Measurements from ENCODE around the gene CLEC4F. TPM values are rescaled to one million over a fixed set of nuclear protein-coding genes. Genes with fewer than 3 reads are reported as not detected.
A peak's percentile ranks its signal among the peaks of the same experiment; 100 is the strongest.

Gene CLEC4F
- total and polyA plus RNA-seq, 2 of the 13 experiments (the other 11 are each of a cell fraction or from before 2014, with no cell fraction given) = 0.12 to 0.13 TPM

- TF ChIP-seq RFX5 (IDR thresholded peaks at IDR 0.05; ENCODE audit: low read depth, low read length) = no peak
- no peak for TF ChIP-seq NFKBIZ (CRISPR knock-in tag; IDR thresholded peaks at IDR 0.05)
- TF ChIP-seq KLF6 (CRISPR knock-in tag; IDR thresholded peaks at IDR 0.05) = no peak
- TF ChIP-seq ZNF773 (CRISPR knock-in tag; IDR thresholded peaks at IDR 0.05; ENCODE audit: borderline replicate concordance) = no peak
- TF ChIP-seq ESRRA (CRISPR knock-in tag; IDR thresholded peaks at IDR 0.05; ENCODE audit: low read depth) = no peak
- TF ChIP-seq ZBTB42 (CRISPR knock-in tag; IDR thresholded peaks at IDR 0.05) = no peak
- peak; percentile 22; the same call in 1 of the 2 replicates for TF ChIP-seq HDAC1 (CRISPR knock-in tag; IDR thresholded peaks at IDR 0.05)
- no peak for TF ChIP-seq U2AF1 (optimal IDR thresholded peaks at IDR 0.05; ENCODE audit: low read depth, low read length)
- TF ChIP-seq ZBTB37 (CRISPR knock-in tag; IDR thresholded peaks at IDR 0.05) = no peak
- TF ChIP-seq ERF (CRISPR knock-in tag; IDR thresholded peaks at IDR 0.05) = no peak
- no peak for TF ChIP-seq MTF2 (CRISPR knock-in tag; IDR thresholded peaks at IDR 0.05; ENCODE audit: borderline replicate concordance)
- no peak for TF ChIP-seq ZNF33B (CRISPR knock-in tag; IDR thresholded peaks at IDR 0.05)
- no peak for TF ChIP-seq POGZ (CRISPR knock-in tag; IDR thresholded peaks at IDR 0.05)
- no peak for TF ChIP-seq RAD21 (CRISPR knock-in tag; IDR thresholded peaks at IDR 0.05)
- 0 out of 2 replicates have a peak, but pooled peaks have one; percentile 49 for TF ChIP-seq ZNF572 (CRISPR knock-in tag; IDR thresholded peaks at IDR 0.05)
- TF ChIP-seq, protein P1, sequence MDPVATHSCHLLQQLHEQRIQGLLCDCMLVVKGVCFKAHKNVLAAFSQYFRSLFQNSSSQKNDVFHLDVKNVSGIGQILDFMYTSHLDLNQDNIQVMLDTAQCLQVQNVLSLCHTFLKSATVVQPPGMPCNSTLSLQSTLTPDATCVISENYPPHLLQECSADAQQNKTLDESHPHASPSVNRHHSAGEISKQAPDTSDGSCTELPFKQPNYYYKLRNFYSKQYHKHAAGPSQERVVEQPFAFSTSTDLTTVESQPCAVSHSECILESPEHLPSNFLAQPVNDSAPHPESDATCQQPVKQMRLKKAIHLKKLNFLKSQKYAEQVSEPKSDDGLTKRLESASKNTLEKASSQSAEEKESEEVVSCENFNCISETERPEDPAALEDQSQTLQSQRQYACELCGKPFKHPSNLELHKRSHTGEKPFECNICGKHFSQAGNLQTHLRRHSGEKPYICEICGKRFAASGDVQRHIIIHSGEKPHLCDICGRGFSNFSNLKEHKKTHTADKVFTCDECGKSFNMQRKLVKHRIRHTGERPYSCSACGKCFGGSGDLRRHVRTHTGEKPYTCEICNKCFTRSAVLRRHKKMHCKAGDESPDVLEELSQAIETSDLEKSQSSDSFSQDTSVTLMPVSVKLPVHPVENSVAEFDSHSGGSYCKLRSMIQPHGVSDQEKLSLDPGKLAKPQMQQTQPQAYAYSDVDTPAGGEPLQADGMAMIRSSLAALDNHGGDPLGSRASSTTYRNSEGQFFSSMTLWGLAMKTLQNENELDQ (CRISPR knock-in tag; IDR thresholded peaks at IDR 0.05; ENCODE audit: borderline replicate concordance) = no peak
- TF ChIP-seq ZNF772 (CRISPR knock-in tag; IDR thresholded peaks at IDR 0.05) = 0 out of 2 replicates have a peak, but pooled peaks have one; percentile 37
- TF ChIP-seq SALL1 (CRISPR knock-in tag; IDR thresholded peaks at IDR 0.05) = peak; percentile 69; the same call in 1 of the 2 replicates
- no peak for TF ChIP-seq SSRP1 (CRISPR knock-in tag; IDR thresholded peaks at IDR 0.05)
- TF ChIP-seq, protein P2, sequence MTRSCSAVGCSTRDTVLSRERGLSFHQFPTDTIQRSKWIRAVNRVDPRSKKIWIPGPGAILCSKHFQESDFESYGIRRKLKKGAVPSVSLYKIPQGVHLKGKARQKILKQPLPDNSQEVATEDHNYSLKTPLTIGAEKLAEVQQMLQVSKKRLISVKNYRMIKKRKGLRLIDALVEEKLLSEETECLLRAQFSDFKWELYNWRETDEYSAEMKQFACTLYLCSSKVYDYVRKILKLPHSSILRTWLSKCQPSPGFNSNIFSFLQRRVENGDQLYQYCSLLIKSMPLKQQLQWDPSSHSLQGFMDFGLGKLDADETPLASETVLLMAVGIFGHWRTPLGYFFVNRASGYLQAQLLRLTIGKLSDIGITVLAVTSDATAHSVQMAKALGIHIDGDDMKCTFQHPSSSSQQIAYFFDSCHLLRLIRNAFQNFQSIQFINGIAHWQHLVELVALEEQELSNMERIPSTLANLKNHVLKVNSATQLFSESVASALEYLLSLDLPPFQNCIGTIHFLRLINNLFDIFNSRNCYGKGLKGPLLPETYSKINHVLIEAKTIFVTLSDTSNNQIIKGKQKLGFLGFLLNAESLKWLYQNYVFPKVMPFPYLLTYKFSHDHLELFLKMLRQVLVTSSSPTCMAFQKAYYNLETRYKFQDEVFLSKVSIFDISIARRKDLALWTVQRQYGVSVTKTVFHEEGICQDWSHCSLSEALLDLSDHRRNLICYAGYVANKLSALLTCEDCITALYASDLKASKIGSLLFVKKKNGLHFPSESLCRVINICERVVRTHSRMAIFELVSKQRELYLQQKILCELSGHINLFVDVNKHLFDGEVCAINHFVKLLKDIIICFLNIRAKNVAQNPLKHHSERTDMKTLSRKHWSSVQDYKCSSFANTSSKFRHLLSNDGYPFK (CRISPR knock-in tag; IDR thresholded peaks at IDR 0.05; ENCODE audit: borderline replicate concordance) = no peak; the same call in 1 of the 2 replicates
- no peak for TF ChIP-seq PPARG (CRISPR knock-in tag; conservative IDR thresholded peaks at IDR 0.05)
- TF ChIP-seq ZBTB10 (CRISPR knock-in tag; IDR thresholded peaks at IDR 0.05; ENCODE audit: borderline replicate concordance) = no peak
- 0 out of 2 replicates have a peak, but pooled peaks have one; percentile 43 for TF ChIP-seq AHR (CRISPR knock-in tag; IDR thresholded peaks at IDR 0.05)
- TF ChIP-seq BORCS8-MEF2B (CRISPR knock-in tag; IDR thresholded peaks at IDR 0.05) = no peak
Observed at GRCh38 chr2:70842401-70842800, 22.0 kb upstream of the CLEC4F start (continued).

Measured in HepG2 (cell line).